Measurements from ENCODE around the gene M6PR. TPM values are rescaled to one million over a fixed set of nuclear protein-coding genes. Genes with fewer than 3 reads are reported as not detected.
"Not testable (repeated sequence)": the region's sequence is repeated elsewhere in the genome, so short reads cannot be mapped to it uniquely, and the experiment has no call there.

M6PR gene
- total RNA-seq, 4 donors from 2014 or later: 63.2 to 109 (median 96.0) TPM

GRCh38 chr12:8922544-8922943 is 26.9 kb downstream of the M6PR start:
- no peak overlapping the region for H3K4me3 ChIP-seq
- no peaks in the 10 kb centered on the region for H3K4me1 ChIP-seq
- 92 to 95% methylated on average over 5 of the region's 5 CpGs for WGBS, 2 donors
- no peaks in the 10 kb centered on the region for H3K9me3 ChIP-seq
- H3K36me3 ChIP-seq: peaks cover 0 to 89% (median 0%) of the 10 kb centered on the region in 3 donors
- no peak overlapping the region for H3K27ac ChIP-seq
- no peaks in the 10 kb centered on the region for H3K27me3 ChIP-seq
- DNase-seq (ENCODE audit: low spot score in 2 of 2): no peak
- TF ChIP-seq EP300 (IDR thresholded peaks at IDR 0.05) (no peak), CTCF (IDR thresholded peaks at IDR 0.05) (no peak), POLR2A (IDR thresholded peaks at IDR 0.05) (no peak)

GRCh38 chr12:8919643-8920042 is 29.8 kb downstream of the M6PR start:
- H3K27me3 ChIP-seq; H3K9me3 ChIP-seq; DNase-seq (ENCODE audit: low spot score in 2 of 2); H3K4me3 ChIP-seq; H3K27ac ChIP-seq: not testable (repeated sequence)
- Histone ChIP-seq H3K36me3 (peaks cover 0 to 63% (median 0%) of the 10 kb centered on the region in 3 donors), H3K4me1 (peaks cover 0 to 21% (median 3%) of the 10 kb centered on the region in 4 donors)
- WGBS, 2 donors: 81 to 94% methylated on average over 4 of the region's 4 CpGs

GRCh38 chr12:8917751-8918150 is 31.7 kb downstream of the M6PR start:
- H3K36me3 ChIP-seq: peaks cover 0 to 45% (median 0%) of the 10 kb centered on the region in 3 donors
- peaks cover 0 to 33% (median 6%) of the 10 kb centered on the region in 4 donors for H3K4me1 ChIP-seq
- no peaks in the 10 kb centered on the region for H3K27me3 ChIP-seq
- TF ChIP-seq POLR2A (IDR thresholded peaks at IDR 0.05): no peak
- TF ChIP-seq CTCF (IDR thresholded peaks at IDR 0.05): no peak
- no peak for TF ChIP-seq EP300 (IDR thresholded peaks at IDR 0.05)
- 47 to 73% methylated on average over 1 of the region's 1 CpG for WGBS, 2 donors
- no peaks in the 10 kb centered on the region for H3K9me3 ChIP-seq
- no peak overlapping the region for H3K4me3 ChIP-seq
- no peak for DNase-seq (ENCODE audit: low spot score in 2 of 2)
- no peak overlapping the region for H3K27ac ChIP-seq

GRCh38 chr12:8917031-8917430 is 32.4 kb downstream of the M6PR start:
- no peak for DNase-seq (ENCODE audit: low spot score in 2 of 2)
- no peak overlapping the region for H3K27ac ChIP-seq
- no peak overlapping the region for H3K4me3 ChIP-seq
- peaks cover 0 to 40% (median 6%) of the 10 kb centered on the region in 4 donors for H3K4me1 ChIP-seq
- TF ChIP-seq CTCF (IDR thresholded peaks at IDR 0.05) (no peak), POLR2A (IDR thresholded peaks at IDR 0.05) (no peak), EP300 (IDR thresholded peaks at IDR 0.05) (no peak)
- no peaks in the 10 kb centered on the region for H3K27me3 ChIP-seq
- H3K36me3 ChIP-seq: peaks cover 0 to 37% (median 0%) of the 10 kb centered on the region in 3 donors
- WGBS, 2 donors: 79 to 82% methylated on average over 3 of the region's 3 CpGs
- no peaks in the 10 kb centered on the region for H3K9me3 ChIP-seq

- no peaks in the 10 kb centered on the region for H3K9me3 ChIP-seq
- H3K27me3 ChIP-seq: no peaks in the 10 kb centered on the region
- no peak for DNase-seq (ENCODE audit: low spot score in 2 of 2)
- H3K4me3 ChIP-seq: no peak overlapping the region
- peaks cover 0 to 29% (median 0%) of the 10 kb centered on the region in 3 donors for H3K36me3 ChIP-seq
- H3K27ac ChIP-seq: peak overlapping the region in 1 of 4 donors; percentile 10
- TF ChIP-seq EP300 (IDR thresholded peaks at IDR 0.05): no peak
- no peak for TF ChIP-seq CTCF (IDR thresholded peaks at IDR 0.05)
- TF ChIP-seq POLR2A (IDR thresholded peaks at IDR 0.05): no peak
- peaks cover 0 to 40% (median 6%) of the 10 kb centered on the region in 4 donors for H3K4me1 ChIP-seq
These were observed 33.3 kb downstream of the M6PR start for GRCh38 chr12:8916154-8916553.
